OCI-LY7 (cell line): ENCODE results near the gene CPD.

Source experiments
- EZH2phosphoT487 ChIP-seq: fragments of 200-600 bp; sonication (generic); IDR thresholded peaks from 2 replicates; pipeline ENCODE4 v1.6.1; 2018; ENCODE audit warnings: low read depth, borderline replicate concordance, mild to moderate bottlenecking, mixed run types, antibody characterized with exemption, low read length, moderate library complexity, mixed read lengths
- TF ChIP-seq, protein P1 (sequence below): fragments of 200-600 bp; sonication (generic); conservative IDR thresholded peaks from 2 replicates; pipeline ENCODE4 v1.5.1; 2014; ENCODE audit warnings: mild to moderate bottlenecking, antibody characterized with exemption, low read length, moderate library complexity, mixed read lengths

DNA sequence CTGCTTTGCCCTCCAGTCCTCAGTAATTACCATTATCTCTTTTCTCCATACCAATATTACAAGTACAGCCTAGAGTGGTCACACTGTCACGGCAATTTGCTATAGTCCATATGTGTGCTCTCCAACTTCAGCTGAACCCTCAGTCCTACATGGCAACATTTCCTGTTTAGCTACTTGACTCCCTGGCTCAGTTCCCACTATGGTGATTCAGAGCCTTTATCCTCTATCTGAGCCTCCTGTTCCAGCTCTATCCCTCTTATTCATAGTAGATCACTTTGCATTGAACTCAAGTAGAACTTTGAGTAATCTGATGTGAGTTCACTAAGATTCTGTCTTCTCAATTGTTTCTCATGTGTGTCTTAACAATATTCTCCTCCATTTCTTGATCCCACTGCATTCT, 54.8 kb downstream of the CPD start:
- no peak for TF ChIP-seq EZH2phosphoT487
- TF ChIP-seq, protein P1, sequence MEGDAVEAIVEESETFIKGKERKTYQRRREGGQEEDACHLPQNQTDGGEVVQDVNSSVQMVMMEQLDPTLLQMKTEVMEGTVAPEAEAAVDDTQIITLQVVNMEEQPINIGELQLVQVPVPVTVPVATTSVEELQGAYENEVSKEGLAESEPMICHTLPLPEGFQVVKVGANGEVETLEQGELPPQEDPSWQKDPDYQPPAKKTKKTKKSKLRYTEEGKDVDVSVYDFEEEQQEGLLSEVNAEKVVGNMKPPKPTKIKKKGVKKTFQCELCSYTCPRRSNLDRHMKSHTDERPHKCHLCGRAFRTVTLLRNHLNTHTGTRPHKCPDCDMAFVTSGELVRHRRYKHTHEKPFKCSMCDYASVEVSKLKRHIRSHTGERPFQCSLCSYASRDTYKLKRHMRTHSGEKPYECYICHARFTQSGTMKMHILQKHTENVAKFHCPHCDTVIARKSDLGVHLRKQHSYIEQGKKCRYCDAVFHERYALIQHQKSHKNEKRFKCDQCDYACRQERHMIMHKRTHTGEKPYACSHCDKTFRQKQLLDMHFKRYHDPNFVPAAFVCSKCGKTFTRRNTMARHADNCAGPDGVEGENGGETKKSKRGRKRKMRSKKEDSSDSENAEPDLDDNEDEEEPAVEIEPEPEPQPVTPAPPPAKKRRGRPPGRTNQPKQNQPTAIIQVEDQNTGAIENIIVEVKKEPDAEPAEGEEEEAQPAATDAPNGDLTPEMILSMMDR: no peak
